ENCODE data around the gene COG3. TPM values are rescaled to one million over a fixed set of nuclear protein-coding genes. Genes with fewer than 3 reads are reported as not detected.

Gene COG3
- polyA plus RNA-seq, 1 donor from 2014 or later, result 90.2 TPM

DNA sequence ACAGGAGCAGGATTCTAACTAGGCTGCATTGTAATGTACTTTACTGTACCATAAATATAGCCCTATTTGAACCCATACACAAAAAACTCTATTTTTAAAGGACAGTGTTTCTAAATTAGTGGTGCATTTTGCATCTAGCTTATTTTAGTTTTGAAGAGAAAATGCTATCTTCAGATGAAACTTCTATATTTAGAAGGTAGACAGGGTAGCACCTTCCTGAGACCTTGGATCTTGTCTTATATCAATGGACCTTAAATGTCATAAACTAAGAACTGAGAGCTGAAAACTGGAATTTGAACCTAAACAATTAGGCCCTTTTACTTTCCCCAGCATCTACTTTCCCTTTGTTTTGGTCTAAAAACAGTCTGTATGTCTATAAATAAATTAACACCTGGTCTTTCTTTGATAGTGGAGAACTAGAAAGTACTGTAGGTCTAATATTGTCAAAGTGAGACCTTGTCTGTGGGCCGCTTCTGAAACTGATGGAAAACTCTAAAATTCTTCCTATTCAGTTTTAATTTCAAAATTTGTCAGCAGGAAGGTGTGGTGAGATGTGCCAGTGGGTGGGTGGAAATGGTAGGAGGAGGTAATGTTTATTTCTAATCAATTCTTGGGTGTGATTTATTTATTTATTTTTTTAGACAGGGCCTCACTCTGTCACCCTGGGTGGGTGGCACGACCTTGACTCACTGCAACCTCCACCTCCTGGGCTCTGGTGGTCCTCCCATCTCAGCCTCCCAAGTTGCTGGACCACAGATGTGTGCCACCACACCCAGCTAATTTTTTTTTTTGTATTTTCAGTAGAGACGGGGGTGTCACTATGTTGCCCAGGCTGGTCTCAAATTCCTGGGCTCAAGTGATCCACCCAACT is 10.1 kb downstream of the COG3 start:
- Histone ChIP-seq H3K4me3 (ENCODE audit: low read length) (no peak overlapping the region), H3K4me2 (ENCODE audit: low read length) (no peak overlapping the region), H2AFZ (ENCODE audit: low read depth, low read length) (no peak overlapping the region), H3K79me2 (replicated peaks; ENCODE audit: insufficient read depth, low read length) (peaks cover 47% of the 10 kb centered on the region), H3K27ac (ENCODE audit: low read length) (no peak overlapping the region), H3K9me2 (ENCODE audit: insufficient read depth, low read length) (no peaks in the 10 kb centered on the region), H4K20me1 (ENCODE audit: insufficient read depth) (no peaks in the 10 kb centered on the region), H3K9me3 (ENCODE audit: low read length) (no peaks in the 10 kb centered on the region), H3K9ac (ENCODE audit: low read length) (no peak overlapping the region), H3K27me3 (ENCODE audit: insufficient read depth, low read depth, low read length) (no peaks in the 10 kb centered on the region), H3K36me3 (ENCODE audit: insufficient read depth, low read length) (peaks cover 3% of the 10 kb centered on the region), H3F3A (ENCODE audit: insufficient read depth, low read length, poor library complexity, severe bottlenecking) (no peaks in the 10 kb centered on the region)
- no peak for TF ChIP-seq POLR2AphosphoS5 (IDR thresholded peaks at IDR 0.05)
- no peak for TF ChIP-seq EZH2 (IDR thresholded peaks at IDR 0.05; ENCODE audit: borderline replicate concordance, insufficient read depth, low read length, poor library complexity, severe bottlenecking)
- no peak for TF ChIP-seq REST (IDR thresholded peaks at IDR 0.05; ENCODE audit: borderline replicate concordance)
- no peak for TF ChIP-seq TAF1 (IDR thresholded peaks at IDR 0.05; ENCODE audit: low read depth)
- TF ChIP-seq SMC3 (conservative IDR thresholded peaks at IDR 0.05; ENCODE audit: poor library complexity), result no peak
- no peak for TF ChIP-seq EP300 (conservative IDR thresholded peaks at IDR 0.05; ENCODE audit: poor library complexity, severe bottlenecking)
- no peak for TF ChIP-seq MXI1 (conservative IDR thresholded peaks at IDR 0.05; ENCODE audit: poor library complexity, severe bottlenecking)
- TF ChIP-seq RAD21 (conservative IDR thresholded peaks at IDR 0.05), result no peak
- no peak for TF ChIP-seq CTCF (IDR thresholded peaks at IDR 0.05; ENCODE audit: poor library complexity, severe bottlenecking)

DNA sequence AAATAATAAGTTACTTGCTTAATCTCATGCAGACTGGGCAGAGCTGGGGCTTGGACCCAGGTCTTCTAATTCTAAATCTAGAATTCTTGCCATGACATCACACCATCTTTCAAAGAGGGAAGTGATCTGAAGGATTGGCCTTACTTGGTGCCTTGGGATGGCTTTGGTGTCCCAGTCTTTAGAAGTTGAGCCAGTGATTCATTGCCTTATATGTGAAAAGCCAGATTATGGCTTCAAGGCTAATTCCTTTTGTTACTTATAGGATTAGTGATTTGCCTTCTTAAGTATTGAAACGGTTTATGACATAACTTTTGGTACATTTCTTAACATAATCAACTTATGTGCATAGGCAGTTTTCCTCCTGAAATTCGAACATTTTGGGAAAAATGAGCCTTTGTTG is 14.9 kb downstream of the COG3 start:
- no peaks in the 10 kb centered on the region for H3K27me3 ChIP-seq (ENCODE audit: insufficient read depth, low read depth, low read length)
- H3K36me3 ChIP-seq (ENCODE audit: insufficient read depth, low read length), result peaks cover 11% of the 10 kb centered on the region
- TF ChIP-seq POLR2AphosphoS5 (IDR thresholded peaks at IDR 0.05), result no peak
- no peak for TF ChIP-seq CTCF (IDR thresholded peaks at IDR 0.05; ENCODE audit: poor library complexity, severe bottlenecking)
- TF ChIP-seq EP300 (conservative IDR thresholded peaks at IDR 0.05; ENCODE audit: poor library complexity, severe bottlenecking), result no peak
- no peak for TF ChIP-seq RAD21 (conservative IDR thresholded peaks at IDR 0.05)
- no peak for TF ChIP-seq SMC3 (conservative IDR thresholded peaks at IDR 0.05; ENCODE audit: poor library complexity)
- H3K27ac ChIP-seq (ENCODE audit: low read length), result no peak overlapping the region
- H3K79me2 ChIP-seq (replicated peaks; ENCODE audit: insufficient read depth, low read length), result peaks cover 5% of the 10 kb centered on the region
- H4K20me1 ChIP-seq (ENCODE audit: insufficient read depth), result no peaks in the 10 kb centered on the region
- no peak overlapping the region for H3K4me2 ChIP-seq (ENCODE audit: low read length)
- H3K9me3 ChIP-seq (ENCODE audit: low read length), result no peaks in the 10 kb centered on the region
- H3F3A ChIP-seq (ENCODE audit: insufficient read depth, low read length, poor library complexity, severe bottlenecking), result no peaks in the 10 kb centered on the region
- H3K4me3 ChIP-seq (ENCODE audit: low read length), result no peak overlapping the region
- H3K9me2 ChIP-seq (ENCODE audit: insufficient read depth, low read length), result no peaks in the 10 kb centered on the region
- H2AFZ ChIP-seq (ENCODE audit: low read depth, low read length), result no peak overlapping the region
- H3K9ac ChIP-seq (ENCODE audit: low read length), result no peak overlapping the region

All from neural cell (in vitro differentiated cells).